CD4-positive, alpha-beta T cell treated with Interleukin-2 at 100 ng/mL for 4 hours (primary cell): ENCODE data around the gene SENP7.
A peak's percentile ranks its signal among the peaks of the same experiment; 100 is the strongest.
"Not testable (repeated sequence)": the region's sequence is repeated elsewhere in the genome, so short reads cannot be mapped to it uniquely, and the experiment has no call there.

Experiments
- DNase-seq: peaks from one replicate; pipeline ENCODE4 v3.0.0-alpha.2; 2020; ENCODE audit warnings: low spot score

The SENP7 gene

DNA sequence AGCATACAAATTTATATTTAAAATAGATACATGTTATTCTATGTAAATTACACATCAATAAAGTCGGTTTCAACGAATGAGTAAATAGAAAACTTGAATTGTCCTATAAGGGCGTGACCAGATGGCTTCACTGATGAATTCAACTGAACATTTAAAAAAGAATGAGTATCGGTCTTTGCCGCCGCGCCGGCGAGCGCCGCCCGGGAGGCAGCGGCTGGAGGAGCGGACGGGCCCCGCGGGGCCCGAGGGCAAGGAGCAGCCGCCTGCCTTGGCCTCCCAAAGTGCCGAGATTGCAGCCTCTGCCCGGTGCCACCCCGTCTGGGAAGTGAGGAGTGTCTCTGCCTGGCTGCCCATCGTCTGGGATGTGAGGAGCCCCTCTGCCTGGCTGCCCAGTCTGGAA is 74.4 kb downstream of the SENP7 start:
- DNase-seq, result not testable (repeated sequence)

GRCh38 chr3:101433652-101434051 is 79.4 kb downstream of the SENP7 start:
- DNase-seq, result no peak

DNA sequence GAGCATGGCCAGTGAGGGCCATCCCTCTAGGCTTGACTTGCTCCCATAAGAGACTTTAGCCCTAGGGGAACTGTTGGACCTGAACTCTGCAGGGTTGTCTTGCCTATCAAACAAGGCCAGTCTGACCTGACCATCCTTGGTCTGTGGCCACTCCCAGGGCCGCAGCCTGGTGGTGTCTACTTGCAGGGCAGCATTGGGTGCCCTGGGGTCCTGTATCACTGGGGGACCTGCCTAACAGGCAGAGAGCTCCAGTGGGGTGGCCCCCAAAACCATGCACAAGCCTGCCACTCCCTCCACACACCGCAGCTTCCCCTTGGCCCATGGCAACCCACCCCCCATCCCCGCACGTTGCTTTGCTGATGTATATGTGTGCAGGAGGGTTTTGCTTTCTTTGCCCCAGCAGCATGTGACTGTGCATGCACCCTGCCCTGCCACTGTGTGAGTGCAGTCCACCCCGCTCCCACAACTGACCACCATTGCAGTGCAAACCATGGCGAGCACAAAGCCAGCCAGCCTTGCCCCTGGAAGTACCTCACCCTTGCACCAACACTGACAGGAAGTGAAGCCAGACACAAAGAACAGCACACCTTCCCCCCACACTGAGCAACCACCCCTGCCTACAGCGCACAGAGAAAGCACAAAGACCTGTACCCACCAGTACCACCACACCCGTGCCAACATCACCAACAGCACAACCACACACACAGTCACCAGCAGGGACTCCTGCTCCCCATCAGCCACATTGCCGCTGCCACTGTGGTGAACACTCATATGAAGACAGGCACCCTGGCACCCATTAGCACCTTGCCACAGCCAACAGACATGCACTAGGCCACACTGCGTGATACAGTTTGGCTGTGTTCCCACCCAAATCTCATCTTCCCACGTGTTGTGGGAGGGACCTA is 88.8 kb downstream of the SENP7 start:
- DNase-seq, result peak; percentile 3

- DNase-seq, result no peak
Observed at GRCh38 chr3:101418851-101419250, 94.2 kb downstream of the SENP7 start.

DNA sequence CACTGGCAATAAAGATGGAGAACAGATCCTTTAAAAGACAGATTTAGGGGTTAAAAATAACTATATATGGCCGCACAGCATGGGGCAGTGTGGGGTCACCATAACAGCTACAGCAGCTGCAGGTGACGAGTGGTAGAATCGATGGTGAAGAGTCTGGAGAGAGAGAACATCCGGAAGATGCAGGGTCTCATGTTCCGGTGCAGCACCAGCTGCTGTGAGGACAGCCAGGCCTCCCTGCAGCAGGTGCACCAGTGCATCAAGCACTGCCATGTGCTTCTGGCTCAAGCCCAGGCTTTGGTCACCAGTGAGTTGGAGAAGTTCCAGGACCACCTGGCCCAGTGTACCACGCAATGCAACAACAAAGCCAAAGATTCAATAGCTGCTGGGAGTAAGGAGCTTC is 98.9 kb downstream of the SENP7 start:
- DNase-seq, result no peak

DNA sequence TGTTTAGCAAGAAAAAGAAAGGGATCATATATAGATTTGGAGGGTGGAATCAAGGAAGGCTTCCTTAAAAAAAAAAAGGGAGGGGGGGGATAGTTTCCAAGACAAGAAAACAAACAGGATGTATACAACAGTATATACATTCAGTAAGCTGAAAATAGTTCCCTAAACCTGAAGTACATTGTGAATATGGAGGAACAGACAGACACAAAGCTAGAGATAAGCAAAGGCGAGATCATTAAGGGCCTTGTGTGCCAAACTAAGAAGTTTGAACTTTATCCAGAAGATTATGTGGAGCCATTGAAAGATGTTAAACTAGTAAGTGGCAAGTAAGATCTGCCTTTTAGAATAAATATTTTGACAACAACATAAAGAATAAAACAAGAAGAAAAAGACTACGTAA is 99.4 kb downstream of the SENP7 start:
- no peak for DNase-seq

- DNase-seq, result no peak
Observed at GRCh38 chr3:101391413-101391950, 121.5 kb downstream of the SENP7 start.

DNA sequence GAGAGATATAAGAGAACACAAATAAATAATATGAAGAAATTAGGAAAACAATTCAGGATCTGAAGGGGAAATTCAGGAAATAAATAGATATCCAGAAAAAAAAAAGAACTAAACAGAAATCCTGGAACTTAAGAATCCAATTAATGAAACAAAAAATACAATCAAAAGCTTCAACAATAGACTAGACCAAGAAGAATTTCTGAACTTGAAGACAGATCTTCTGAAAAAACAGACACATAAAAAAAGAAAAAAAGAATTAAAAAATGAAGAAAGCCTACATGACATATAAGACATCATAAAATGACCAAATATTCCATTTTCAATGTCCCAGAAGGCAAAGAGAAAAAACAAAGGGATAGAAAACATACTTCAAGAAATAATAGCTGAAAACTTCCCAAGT is 124.3 kb downstream of the SENP7 start:
- DNase-seq, result no peak

DNA sequence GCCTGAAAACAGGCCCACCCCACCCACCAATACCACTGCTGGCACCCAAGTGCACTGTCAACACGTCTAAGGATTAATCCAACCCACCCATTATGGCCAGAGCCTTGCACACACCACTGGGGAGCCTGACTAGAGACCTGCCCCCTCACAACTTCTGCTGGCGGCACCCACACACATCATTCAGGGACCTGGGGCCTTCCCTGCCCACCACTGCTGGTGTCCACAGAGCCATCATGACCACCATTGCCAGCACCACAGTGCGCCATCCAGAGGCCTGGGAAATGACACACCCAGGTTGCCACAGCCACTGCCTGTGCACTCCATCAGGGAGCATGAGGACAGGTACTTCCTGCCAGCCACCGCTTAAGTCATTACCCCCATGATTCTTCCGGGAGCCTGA is 125.7 kb downstream of the SENP7 start:
- DNase-seq, result no peak

GRCh38 chr3:101384426-101384825 is 128.6 kb downstream of the SENP7 start:
- DNase-seq, result no peak

GRCh38 chr3:101383656-101384055 is 129.4 kb downstream of the SENP7 start:
- no peak for DNase-seq

GRCh38 chr3:101383156-101383575 is 129.8 kb downstream of the SENP7 start:
- no peak for DNase-seq

GRCh38 chr3:101381809-101382208 is 131.2 kb downstream of the SENP7 start:
- DNase-seq, result peak; percentile 51

GRCh38 chr3:101379658-101380376 is 133.2 kb downstream of the SENP7 start:
- DNase-seq, result peak; percentile 35

DNA sequence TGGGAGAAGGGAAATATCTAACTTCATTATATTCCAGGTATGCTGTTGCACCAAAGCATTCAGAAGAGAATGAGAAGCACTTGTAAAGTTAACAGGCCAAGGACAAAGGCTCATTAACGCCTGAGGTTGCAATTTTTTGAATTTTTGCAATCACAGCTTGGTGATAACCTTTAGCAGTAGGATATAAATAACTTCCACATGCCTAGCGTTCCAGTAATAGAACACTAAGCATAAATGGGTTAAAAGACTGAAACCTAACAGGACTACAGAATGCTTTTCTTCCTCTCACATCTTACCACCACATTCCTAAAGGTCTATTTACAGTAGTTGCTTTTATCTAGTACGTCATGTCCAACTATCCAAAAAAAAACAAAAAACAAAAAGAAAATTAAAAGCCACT is 135.2 kb downstream of the SENP7 start:
- DNase-seq, result no peak

DNA sequence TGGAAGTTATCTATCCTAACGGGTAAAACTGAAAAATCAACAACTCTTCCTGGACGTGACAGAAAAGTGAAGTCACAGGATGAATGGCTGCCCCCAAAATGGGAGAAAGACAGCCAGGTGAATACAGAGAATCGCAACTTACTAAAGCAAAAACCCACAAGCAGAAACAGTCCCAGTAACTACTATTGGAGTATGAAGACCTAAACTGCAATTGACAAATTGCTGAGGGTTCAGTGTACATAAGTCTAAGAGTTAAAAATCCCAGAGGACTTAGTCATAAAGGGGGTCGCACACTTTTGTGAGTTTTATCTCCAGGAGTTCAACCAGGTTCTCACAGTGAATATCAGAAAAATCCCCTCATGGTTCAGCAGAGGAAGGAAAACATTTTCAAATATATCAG is 135.8 kb downstream of the SENP7 start:
- no peak for DNase-seq

DNA sequence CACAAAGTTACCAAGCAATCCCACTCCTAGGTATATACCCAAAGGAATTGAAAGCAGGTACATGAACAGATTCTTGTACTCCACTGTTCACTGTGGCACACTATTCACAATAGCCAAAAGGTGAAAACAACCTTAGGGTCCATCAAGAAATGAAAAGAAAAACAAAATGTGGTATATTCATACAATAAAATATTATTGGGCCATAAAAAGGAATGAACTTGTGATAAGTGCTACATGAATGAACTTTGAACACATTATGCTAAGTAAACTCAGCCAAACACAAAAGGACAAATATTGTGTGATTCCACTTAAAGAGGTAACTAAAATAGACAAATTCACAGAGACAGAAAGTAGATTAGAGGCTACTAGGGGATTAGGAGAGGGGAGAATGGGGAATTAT is 137.4 kb downstream of the SENP7 start:
- DNase-seq, result no peak

DNA sequence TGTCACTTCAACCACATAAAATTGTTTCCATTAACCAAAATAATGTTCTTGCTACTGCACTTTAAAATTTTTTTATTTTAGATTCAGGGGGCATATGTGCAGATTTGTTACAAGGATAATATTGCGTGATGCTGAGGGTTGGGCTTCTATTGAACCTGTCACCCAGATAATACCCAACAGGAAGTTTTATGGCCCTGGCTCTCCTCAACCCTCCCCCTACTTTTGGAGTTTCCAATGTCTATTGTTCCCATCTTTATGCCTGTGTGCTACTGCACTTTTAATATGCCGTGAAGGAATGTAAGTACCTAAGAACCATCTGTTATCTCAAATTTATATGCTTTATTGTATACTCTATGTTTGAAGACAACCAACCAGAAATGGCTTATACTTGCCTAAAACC is 150.6 kb downstream of the SENP7 start:
- no peak for DNase-seq

- DNase-seq, result peak; percentile 4
Observed at GRCh38 chr3:101351829-101352228, 161.2 kb downstream of the SENP7 start.

GRCh38 chr3:101340591-101340990 is 172.4 kb downstream of the SENP7 start:
- no peak for DNase-seq

DNA sequence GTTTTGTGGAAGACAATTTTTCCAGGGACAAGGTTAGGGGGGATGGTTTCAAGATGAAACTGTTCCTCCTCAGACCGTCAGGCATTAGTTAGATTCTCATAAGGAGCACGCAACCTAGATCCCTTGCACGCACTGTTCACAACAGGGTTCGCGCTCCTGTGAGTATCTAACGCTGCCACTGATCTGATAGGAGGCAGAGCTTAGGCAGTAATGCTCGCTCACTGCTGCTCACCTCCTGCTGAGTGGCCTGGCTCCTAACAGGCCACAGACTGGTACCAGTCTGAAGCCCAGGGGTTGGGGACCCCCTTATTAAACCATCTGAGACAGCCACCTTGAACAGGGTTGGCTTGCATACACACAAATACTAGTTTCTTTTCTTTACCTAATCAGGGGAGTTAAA is 179.1 kb downstream of the SENP7 start:
- DNase-seq, result no peak

DNA sequence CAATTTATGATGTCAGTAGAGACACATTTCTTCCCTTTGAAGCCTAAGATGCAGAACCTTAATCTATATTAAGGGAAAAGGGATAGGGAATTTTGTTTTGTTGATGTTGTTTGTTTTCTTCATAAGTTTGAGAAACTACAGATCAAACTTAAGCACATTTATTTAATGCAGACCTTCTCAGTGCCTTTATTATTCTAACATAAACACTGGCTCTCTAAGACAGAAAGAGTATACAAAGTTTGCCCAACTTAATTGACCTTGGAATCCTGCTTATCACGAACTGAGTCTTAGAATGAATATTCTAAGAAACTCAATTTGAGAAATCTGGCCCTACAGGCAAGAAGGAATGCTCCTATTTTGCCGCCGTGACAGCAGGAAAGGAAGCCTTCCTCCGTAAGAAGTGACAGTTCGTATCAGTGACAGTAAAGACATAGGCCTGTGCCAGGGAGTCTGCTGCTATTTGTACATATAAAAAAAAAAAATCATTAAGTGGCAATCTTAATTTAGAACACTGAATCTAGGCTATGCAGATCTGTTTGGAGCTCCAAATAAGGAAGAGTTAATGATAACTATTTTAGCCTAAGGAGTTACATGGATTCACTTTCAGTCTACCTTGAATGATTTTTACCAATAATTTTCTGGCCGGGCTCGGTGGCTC is 183.9 kb downstream of the SENP7 start:
- DNase-seq, result no peak
